Measurements from ENCODE around the gene GRIN1.

The GRIN1 gene

GRCh38 chr9:137205126-137206069 lies 66.4 kb downstream of the GRIN1 start, which contains the start of the genes NDOR1 and TMEM203:
TSS of gene NDOR1 (plus strand) at chr9:137205700. CDS start at chr9:137205778, 78 bp downstream.
TSS of gene TMEM203 (minus strand) at chr9:137205648. CDS start at chr9:137205414, 234 bp downstream.
- peak within 1 kb of the TSS; percentile 73 for H3K27ac ChIP-seq
- H3K36me3 ChIP-seq (replicated peaks), result no peaks in the 10 kb centered on the region
- no peaks in the 10 kb centered on the region for H3K27me3 ChIP-seq (replicated peaks)
- peak; percentile 71 for DNase-seq
- H3K4me3 ChIP-seq (ENCODE audit: low read depth, low read length), result peak within 1 kb of the TSS; percentile 90
- in situ Hi-C loops (cut with HindIII; ENCODE audit: low pct_ligation_motif_present, low sequenced_read_pairs), result no loop called here
- TF ChIP-seq CTCF (IDR thresholded peaks at IDR 0.05; ENCODE audit: low read depth, low read length, missing control alignments), result no peak

- in situ Hi-C loops (cut with HindIII; ENCODE audit: low pct_ligation_motif_present, low sequenced_read_pairs), result no loop called here
- Histone ChIP-seq H3K36me3 (replicated peaks) (no peaks in the 10 kb centered on the region), H3K27ac (no peak overlapping the region), H3K27me3 (replicated peaks) (no peaks in the 10 kb centered on the region), H3K4me3 (ENCODE audit: low read depth, low read length) (peak overlapping the region; percentile 90)
- TF ChIP-seq CTCF (IDR thresholded peaks at IDR 0.05; ENCODE audit: low read depth, low read length, missing control alignments), result no peak
- DNase-seq, result no peak
Observed at GRCh38 chr9:137206602-137207001, 67.6 kb downstream of the GRIN1 start.

- no peak for DNase-seq
- in situ Hi-C loops (cut with HindIII; ENCODE audit: low pct_ligation_motif_present, low sequenced_read_pairs), result no loop called here
- no peaks in the 10 kb centered on the region for H3K36me3 ChIP-seq (replicated peaks)
- no peak overlapping the region for H3K4me3 ChIP-seq (ENCODE audit: low read depth, low read length)
- H3K27me3 ChIP-seq (replicated peaks), result no peaks in the 10 kb centered on the region
- TF ChIP-seq CTCF (IDR thresholded peaks at IDR 0.05; ENCODE audit: low read depth, low read length, missing control alignments), result no peak
- H3K27ac ChIP-seq, result no peak overlapping the region
Observed at GRCh38 chr9:137211532-137211931, 72.6 kb downstream of the GRIN1 start.

GRCh38 chr9:137212520-137212919 lies 73.6 kb downstream of the GRIN1 start:
- no peak for DNase-seq
- H3K36me3 ChIP-seq (replicated peaks), result peaks cover 2% of the 10 kb centered on the region
- H3K27me3 ChIP-seq (replicated peaks), result no peaks in the 10 kb centered on the region
- in situ Hi-C loops (cut with HindIII; ENCODE audit: low pct_ligation_motif_present, low sequenced_read_pairs), result no loop called here
- no peak overlapping the region for H3K4me3 ChIP-seq (ENCODE audit: low read depth, low read length)
- H3K27ac ChIP-seq, result no peak overlapping the region
- peak; percentile 15 for TF ChIP-seq CTCF (IDR thresholded peaks at IDR 0.05; ENCODE audit: low read depth, low read length, missing control alignments)

- in situ Hi-C loops (cut with HindIII; ENCODE audit: low pct_ligation_motif_present, low sequenced_read_pairs), result no loop called here
- TF ChIP-seq CTCF (IDR thresholded peaks at IDR 0.05; ENCODE audit: low read depth, low read length, missing control alignments), result peak; percentile 46
Observed at GRCh38 chr9:137213160-137214060, 74.5 kb downstream of the GRIN1 start.

More at GRCh38 chr9:137213160-137214060, 74.5 kb downstream of the GRIN1 start:
- no peak for DNase-seq
- peaks cover 2% of the 10 kb centered on the region for H3K36me3 ChIP-seq (replicated peaks)
- H3K27me3 ChIP-seq (replicated peaks), result no peaks in the 10 kb centered on the region
- H3K27ac ChIP-seq, result no peak overlapping the region
- H3K4me3 ChIP-seq (ENCODE audit: low read depth, low read length), result no peak overlapping the region
